UCSD-AML1 (cell line): ENCODE results near the gene BHLHA9.

Source experiments
- DNase-seq: peaks from one replicate; lab custom pipeline; 2025; ENCODE audit not compliant: unreplicated experiment; lab: John Stamatoyannopoulos, UW

The BHLHA9 gene

DNA sequence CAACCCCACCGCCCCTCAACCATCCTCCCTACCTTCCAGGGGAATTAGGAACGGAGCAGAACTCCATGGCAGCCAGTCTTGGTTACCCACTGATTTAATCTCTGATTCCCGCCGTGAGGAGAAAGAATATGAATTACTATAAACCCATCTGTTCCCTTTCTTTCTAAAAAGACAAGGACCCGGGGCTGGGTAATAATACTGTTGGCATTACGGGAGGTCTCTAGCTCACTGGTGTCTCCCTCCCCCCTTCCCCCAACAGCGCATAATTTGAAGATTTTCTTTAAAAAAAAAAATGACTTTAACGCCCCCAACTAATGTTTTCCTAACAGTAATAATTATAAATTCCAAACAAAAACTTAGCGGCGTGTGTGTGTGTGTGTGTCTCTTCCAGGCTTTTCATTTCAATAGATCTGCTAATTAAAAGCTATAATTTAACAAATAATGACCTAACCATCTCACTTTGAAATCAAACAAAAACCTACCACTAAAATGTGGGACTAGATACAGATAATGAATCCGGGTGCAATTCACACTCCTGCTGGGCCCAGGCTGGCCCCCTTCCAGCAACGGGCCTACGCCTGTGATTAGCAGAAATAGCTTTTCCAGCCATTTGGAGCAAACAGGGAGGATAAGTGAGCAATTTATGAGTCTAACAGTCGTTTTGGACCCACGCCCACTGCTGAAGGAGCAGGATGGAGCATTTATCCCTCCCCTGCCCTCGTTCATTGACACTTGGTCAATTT is 18.2 kb upstream of the BHLHA9 start:
- DNase-seq: no peak

DNA sequence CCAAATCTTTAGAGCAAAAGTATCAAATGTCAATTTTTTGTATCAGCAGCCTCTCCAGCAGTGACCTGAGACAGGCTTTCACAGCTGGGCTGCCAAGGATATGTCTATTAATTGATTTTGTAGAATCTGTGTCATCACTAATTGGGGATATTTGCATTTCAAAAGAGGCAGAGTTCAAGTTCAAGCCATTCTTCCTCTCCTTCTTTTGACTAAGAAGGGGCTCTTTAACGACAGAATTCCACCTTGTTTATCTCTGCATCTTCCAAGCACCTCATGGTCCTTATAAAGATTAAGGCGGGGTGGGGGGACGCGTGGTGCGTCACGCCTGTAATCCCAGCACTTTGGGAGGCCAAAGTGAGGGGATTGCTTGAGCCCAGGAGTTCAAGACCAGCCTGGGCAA is 15.2 kb upstream of the BHLHA9 start:
- no peak for DNase-seq

DNA sequence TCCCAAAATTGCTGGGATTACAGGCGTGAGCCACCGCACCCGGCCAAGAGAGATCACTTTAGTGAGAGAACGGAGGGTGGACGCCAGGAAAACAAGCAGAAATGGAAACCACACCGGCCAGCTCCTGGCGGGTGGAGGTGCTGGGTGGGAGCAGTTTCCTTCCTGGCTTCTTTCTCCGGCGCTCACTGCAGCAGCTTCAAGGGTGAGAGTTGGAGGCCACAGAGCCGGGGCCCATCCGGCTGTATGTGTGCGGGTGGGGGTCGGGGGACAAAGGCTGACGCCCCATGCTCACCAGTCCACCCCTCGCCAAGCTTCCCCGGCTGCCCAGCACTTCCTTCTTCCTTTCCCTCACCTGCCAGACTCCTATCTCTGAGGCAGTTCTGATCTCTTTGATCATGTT is 13.5 kb upstream of the BHLHA9 start:
- DNase-seq: peak; percentile 59

DNA sequence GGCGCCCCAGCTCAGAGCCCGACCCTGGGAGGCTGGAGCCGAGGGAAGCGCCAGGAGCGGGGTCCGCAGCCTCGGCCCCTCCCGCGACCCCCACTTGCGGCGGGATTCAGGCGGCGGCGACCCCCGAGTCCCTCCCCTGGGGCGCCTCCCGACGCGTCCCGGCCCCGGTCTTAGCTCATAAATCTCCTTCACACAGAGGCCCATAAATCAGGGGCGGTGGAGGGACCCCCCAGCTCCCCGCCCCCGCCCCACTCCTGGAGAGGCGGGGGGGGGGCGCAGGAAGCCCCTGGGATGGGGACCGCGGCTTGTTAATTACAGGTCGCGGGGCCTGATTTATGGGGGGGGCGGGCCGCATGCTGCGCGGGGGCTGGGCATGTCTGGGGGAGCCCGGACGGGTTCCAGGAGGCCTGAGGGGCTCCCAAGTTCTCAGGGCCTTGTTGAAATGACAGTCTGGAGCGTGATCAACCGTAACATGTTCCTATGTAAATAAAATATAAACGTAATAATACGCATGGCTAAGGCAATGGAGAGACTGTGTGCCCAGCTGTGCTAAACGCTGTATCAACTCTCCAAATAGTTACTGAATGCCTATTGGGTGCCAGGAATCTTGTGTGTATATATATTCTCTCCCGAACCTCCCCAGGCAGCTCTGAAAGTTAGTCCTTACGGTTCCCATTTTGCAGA is 10.0 kb upstream of the BHLHA9 start:
- DNase-seq: no peak

DNA sequence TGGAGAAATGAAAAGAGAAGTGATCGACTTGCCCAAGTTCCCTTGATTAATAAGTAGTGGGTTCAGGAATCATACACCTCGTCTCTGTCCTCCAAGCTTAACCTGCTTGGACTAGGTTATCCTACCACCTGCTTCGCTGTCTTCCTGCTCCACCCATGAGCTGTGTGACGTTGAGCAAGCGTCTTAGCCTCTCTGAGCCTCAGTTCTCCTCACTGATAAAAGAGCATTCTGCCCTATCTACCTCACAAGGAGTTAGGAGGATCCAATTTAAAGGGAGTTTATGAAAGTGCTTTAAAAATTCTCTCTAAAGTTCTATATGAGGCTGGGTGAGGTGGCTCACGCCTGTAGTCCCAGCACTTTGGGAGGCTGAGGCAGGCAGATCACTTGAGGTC is 9.5 kb upstream of the BHLHA9 start:
- no peak for DNase-seq

DNA sequence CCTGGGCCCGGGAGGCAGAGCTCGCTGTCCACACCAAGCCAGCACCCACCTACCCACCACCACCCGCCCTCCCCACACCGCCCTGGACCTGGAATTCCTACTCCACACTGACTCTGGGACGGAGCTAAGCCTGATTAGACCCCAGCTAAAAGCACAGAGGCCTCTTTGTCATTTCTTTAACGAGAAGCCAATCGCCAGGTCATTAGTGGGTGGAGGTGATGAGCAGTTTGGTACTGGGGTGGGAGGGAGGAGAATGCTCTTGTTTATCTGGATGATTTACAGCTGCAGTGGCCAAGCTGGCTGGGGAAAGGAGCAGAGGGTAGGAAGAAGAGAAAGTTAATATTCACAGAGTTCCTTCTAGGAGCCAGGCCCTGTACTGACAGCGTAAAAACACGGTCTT is 6.0 kb upstream of the BHLHA9 start:
- no peak for DNase-seq

DNA sequence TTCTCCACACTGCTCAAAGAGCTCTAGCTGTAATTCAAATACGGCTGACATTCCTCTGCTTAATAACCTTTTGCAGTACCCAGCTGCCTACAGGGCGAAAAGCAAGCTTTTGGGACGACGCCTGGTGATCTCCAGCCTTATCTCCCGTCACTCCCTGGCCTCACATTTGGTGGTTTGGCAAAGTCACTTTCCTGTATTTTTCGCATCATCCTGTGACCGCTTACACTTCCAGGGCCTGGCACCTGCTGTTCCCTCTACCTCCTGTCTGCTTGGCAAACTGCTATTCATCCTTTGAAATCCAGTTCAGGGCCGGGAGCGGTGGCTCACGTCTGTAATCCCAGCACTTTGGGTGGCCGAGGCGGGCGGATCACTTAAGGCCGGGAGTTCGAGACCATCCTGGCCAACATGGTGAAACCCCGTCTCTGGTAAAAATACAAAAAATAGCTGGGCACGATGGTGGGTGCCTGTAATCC is 2.7 kb upstream of the BHLHA9 start:
- DNase-seq: no peak

DNA sequence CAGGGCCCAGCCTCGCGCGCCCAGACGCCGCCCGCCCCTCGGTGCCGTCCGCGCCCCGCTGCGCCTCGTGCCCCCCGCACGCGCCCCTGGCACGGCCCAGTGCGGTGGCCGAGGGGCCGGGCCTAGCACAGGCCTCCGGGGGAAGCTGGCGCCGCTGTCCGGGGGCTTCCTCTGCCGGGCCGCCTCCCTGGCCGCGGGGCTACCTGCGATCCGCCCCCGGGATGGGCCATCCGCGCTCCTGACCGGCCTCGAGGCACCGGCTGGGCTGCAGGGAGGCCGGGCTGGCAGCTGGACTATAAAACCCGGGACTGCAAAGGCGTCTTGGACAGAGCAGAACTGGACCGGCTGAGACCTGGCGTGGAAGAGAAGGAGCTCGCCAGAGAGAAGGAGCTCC is 783 bp downstream of the BHLHA9 start:
- no peak for DNase-seq

DNA sequence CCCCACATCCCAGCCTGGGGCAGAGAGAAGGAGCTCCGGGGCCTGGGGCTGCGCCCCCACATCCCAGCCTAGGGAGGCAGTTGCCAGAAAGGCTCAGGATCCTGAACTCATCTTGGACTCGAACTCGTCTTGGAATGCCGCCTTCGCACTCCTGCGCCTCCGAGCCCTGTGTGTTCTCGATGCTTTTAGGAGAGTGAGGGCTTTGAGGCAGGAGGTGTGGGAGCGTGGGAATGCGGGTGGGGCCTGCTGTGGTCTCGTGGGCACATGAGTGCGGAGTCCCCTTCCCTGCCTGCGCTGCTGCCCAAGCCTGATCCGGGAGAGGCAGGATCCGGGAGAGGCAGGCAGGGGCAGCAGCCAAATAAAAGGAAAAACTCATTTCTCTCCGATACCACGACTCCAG is 1.2 kb downstream of the BHLHA9 start:
- no peak for DNase-seq

DNA sequence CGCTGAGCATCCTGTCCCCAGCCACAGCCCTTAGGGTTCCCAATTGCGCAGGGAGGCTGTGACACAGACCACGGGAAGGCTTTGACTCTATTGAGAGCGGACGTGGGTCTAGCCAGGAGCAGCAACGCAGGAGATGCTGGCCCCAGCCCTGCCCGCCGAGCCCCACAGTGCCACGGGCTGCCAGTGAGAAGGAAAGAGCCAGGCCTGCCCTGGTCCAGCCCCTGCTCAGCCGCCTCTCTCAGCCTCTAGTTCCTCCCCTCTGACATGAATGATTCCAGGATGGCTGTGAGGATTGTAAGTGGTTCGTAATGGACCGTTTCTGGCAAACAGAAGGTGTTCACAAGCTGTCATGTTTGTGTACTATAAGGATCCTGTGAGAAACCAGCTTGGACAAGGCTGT is 2.5 kb downstream of the BHLHA9 start:
- no peak for DNase-seq

DNA sequence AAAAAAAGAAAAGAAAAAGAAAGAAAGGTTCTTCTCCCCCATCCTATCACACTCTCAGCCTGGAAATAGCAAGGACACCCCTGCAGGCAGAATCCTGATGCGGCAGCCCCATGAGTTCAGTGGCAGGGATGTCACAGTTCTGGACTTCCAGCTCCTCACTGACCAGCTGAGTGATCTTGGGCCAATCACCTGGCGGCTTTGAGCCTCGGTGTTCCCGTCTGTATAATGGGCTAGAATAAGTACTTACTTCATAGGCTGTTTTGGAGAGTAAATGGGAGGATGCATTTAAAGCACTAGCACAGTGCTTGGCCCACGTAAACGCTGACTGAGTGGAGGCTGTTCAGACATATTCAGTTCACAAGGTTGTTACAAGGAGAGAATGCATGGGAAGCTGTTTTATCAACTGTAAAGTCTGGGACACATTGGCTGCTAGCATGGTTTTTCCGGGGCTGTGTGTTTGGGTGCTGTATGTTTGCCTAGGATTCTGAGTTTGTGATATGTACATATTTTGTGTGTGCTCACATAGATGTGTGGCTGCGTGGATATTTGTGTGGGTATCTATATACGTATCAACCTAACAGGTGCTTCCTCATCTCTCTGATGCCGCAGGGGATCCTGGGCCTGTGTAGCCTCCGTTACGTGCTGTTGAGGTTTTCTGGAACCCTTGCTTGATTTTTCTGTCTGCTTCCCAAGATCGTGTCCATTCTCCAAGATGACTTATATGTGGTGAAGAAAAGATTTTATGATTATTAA is 3.4 kb downstream of the BHLHA9 start:
- no peak for DNase-seq

DNA sequence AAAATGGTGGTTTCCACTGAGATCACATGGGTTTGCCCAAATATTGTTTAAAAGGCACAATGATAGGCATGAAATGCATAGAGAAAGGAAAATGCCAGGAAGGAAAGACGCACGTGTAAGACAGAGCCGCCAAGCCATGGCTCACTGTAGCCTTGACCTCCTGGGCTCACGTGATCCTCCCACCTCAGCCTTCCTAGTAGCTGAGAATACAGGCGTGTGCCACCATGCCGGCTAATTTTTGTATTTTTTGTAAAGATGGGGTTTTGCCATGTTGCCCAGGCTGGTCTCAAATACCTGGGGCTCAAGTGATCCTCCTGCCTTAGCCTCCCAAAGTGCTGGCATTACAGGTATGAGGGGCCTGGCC is 4.0 kb downstream of the BHLHA9 start:
- no peak for DNase-seq

DNA sequence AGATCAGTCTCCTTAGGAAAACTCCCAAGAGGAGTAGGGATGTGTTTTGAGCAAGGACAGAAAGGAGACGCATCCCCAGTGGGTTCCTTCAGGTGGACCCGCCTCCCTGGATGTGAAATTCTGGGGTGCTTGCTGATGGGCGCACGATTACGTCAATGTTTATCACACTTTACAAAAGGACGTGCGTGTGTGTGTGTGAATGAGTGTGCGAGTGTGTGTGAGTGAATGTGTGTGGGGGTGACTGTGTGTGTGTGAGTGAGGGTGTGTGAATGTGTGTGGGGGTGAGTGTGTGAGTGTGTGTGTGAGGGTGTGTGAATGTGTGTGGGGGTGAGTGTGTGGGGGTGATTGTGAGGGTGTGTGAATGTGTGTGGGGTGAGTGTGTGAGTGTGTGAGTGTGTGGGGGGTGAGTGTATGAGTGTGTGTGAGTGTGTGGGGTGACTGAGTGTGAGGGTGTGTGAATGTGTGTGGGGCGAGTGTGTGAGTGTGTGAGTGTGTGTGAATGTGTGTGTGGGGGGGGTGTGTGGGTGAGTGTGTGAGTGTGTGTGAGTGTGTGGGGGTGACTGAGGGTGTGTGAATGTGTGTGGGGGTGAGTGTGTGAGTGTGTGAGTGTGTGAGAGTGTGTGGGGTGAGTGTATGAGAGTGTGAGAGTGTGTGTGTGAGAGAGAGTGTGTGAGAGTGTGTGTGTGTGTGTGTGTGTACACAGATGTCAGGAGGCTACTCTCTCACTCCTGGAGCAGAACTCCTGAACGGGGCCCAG is 5.1 kb downstream of the BHLHA9 start:
- DNase-seq: no peak

DNA sequence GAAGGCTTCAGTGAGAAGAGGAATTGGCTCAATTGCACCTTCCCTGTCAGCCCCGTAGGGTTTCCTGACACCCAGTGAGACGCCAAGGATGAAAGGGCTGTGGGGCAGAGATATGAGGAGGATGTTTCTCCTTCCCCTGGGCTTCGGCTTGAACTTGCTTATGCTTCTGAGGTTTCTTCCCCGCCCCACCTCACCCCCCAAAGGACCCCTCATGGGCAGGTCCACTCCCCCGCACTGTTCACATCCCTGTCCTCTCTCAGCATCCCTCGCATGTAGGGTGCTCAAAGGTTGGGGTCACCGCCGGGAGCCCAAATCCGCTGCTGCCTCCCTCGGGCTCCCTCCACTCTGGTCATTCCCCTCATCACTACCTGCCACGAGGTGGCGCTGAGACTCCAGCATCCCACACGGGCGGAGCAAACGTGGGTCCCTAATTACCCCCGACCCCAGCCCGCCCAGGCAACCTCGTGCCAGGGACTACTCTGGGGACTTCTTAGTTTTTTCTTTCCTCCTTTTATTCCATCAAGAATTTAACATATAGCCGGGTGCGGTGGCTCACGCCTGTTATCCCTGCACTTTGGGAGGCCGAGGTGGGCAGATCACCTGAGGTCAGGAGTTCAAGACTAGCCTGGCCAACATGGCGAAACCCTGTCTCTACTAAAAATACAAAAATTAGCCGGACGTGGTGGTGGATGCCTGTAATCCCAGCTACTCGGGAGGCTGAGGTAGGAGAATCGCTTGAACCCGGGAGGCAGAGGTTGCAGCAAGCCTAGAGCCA is 5.9 kb downstream of the BHLHA9 start:
- DNase-seq: peak; percentile 69

DNA sequence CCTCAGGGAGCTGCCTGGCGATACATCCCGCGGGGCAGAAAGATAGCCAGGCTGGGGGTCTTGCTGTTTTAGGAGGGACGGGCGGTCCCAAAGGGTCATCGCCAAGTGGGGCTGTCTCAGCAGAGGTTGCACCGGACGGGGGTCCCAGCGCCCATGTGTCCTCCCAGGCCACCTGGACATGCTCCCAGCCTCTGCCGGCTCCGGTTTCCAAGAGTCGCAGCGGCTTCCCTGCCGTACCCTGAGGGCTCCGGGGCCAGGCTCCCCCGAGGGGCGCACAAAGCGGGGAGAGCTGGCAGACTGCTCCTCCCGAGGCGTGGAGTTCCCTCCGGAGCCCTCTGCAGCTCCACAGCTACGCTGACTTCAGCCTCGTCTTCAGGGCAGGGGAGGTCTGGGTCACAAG is 10.4 kb downstream of the BHLHA9 start:
- DNase-seq: no peak

DNA sequence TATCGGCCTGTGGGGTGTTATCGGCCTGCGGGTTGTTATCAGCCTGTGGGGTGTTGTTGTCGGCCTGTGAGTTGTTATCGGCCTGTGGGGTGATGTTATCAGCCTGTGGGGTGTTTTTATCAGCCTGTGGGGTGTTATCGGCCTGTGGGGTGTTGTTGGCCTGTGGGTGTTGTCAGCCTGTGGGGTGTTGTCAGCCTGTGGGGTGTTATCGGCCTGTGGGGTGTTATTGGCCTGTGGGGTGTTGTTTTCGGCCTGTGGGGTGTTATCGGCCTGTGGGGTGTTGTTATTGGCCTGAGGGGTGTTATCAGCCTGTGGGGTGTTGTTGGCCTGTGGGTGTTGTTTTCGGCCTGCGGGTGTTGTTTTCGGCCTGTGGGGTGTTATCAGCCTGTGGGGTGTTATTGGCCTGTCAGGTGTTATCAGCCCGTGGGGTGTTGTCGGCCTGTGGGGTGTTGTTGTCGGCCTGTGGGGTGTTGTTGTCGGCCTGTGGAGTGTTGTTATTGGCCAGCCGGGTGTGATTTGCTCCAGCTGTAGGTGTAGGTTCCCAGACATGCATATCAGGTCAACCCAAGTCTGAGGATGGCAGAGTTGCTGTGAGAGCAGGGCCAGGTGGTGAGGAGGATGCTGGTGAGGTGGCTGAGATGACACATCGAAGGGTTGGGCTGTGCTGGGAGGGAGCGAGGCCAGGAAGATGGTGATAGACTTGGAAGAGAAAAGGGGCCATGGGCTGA is 16.3 kb downstream of the BHLHA9 start:
- no peak for DNase-seq

DNA sequence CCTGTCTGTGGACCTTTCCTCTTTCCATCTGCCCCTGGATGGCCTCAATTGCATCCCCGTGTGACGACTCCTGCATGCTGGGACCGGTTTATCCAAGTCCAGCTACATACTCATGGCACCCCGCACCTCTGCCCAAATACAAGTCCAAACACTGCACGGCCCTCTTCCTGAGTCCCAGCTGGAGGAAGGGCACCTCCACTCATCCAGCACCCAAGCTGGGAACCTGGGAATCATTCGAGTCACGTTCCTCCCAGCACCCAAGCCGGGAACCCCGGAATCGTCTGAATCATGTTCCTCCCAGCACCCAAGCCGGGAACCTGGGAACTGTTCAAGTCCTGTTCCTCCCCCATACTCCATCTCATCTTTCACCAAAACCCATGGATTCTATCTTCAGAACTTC is 19.5 kb downstream of the BHLHA9 start:
- DNase-seq: no peak

DNA sequence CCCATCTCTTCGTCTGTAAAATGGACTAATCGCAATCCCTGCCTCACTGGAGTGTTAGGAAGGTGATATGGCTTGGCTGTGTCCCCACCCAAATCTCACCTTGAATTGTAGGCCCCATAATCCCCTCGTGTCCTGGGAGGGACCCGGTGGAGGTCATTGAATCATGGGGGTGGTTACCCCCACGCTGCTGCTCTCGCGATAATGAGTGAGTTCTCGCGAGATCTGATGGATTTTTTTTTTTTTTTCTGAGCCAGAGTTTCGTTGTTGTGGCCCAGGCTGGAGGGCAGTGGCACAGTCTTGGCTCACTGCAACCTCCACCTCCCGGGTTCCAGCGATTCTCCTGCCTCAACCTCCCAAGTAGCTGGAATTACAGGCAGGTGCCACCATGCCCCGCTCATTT is 20.4 kb downstream of the BHLHA9 start:
- no peak for DNase-seq

DNA sequence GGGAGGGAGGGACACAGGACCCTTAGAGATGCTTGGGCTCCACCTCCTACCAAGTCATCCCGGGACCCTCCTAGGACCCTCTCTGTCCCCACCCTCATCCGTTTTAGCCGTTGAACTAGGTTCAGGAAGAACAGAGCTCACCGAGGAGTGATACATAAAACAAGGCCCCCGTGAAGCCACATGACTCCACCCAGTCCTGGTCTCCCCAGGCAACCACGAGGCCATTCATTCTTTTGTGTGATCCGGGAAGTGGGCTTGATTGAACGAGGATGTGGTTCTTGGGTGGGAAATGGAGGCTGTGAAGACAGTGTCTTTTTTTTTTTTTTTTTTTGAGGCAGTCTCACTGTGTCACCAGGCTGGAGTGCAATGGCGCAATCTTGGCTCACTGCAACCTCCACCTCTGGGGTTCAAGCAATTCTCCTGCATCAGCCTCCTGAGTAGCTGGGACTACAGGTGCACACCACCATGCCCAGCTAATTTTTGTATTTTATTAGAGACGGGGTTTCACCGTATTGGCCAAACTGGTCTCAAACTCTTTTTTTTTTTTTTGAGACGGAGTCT is 24.0 kb downstream of the BHLHA9 start:
- DNase-seq: peak; percentile 65

DNA sequence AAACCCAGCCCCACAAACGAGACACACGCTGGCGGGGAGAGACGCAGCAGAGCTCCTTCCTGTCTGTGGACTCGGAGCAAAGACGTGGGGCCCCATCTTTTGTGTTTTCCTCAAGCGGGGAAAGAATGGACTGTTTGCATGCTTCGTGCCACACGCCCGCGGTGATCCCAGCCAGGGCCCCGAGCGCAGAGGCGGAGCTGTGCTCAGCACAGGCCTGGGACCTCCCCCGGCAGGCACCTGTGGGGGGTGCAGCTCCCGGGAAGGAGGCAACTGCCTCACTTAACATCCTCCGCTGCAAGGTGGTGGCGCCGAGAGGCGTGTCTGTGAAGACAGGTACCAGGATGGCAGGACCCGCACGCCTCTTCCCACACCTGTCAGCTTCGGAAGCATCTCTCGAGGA is 28.4 kb downstream of the BHLHA9 start:
- DNase-seq: no peak
